ENCODE measurements around the gene DBF4.

DNA sequence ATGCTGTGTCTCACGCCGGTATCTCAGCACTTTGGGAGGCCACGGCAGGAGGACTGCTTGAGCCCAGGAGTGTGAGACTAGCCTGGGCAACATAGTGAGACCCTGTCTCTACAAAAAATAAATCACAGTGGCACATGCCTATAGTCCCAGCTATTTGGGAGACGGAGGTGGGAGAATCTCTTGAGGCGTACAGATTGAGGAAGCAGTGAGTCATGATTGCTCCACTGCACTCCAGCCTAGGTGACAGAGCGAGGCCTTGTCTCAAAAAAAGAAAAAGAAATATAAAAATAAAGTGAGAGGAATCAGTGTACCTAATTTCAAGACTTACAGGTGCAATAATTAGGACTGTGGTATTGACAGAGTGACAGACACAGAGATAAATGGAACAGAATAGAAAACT, 24.0 kb upstream of the DBF4 start:
- TF ChIP-seq POLR2A (IDR thresholded peaks at IDR 0.05; ENCODE audit: low read depth, low read length) = no peak
- TF ChIP-seq, protein P1, sequence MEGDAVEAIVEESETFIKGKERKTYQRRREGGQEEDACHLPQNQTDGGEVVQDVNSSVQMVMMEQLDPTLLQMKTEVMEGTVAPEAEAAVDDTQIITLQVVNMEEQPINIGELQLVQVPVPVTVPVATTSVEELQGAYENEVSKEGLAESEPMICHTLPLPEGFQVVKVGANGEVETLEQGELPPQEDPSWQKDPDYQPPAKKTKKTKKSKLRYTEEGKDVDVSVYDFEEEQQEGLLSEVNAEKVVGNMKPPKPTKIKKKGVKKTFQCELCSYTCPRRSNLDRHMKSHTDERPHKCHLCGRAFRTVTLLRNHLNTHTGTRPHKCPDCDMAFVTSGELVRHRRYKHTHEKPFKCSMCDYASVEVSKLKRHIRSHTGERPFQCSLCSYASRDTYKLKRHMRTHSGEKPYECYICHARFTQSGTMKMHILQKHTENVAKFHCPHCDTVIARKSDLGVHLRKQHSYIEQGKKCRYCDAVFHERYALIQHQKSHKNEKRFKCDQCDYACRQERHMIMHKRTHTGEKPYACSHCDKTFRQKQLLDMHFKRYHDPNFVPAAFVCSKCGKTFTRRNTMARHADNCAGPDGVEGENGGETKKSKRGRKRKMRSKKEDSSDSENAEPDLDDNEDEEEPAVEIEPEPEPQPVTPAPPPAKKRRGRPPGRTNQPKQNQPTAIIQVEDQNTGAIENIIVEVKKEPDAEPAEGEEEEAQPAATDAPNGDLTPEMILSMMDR (conservative IDR thresholded peaks at IDR 0.05; ENCODE audit: low read depth, low read length) = no peak
- TF ChIP-seq RCOR1 (IDR thresholded peaks at IDR 0.05; ENCODE audit: insufficient replicate concordance, low read length) = no peak
- TF ChIP-seq RAD21 (IDR thresholded peaks at IDR 0.05; ENCODE audit: low read length) = no peak
- TF ChIP-seq MAZ (IDR thresholded peaks at IDR 0.05; ENCODE audit: borderline replicate concordance, low read depth, low read length) = no peak
- TF ChIP-seq, protein P2, sequence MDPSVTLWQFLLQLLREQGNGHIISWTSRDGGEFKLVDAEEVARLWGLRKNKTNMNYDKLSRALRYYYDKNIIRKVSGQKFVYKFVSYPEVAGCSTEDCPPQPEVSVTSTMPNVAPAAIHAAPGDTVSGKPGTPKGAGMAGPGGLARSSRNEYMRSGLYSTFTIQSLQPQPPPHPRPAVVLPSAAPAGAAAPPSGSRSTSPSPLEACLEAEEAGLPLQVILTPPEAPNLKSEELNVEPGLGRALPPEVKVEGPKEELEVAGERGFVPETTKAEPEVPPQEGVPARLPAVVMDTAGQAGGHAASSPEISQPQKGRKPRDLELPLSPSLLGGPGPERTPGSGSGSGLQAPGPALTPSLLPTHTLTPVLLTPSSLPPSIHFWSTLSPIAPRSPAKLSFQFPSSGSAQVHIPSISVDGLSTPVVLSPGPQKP (IDR thresholded peaks at IDR 0.05; ENCODE audit: borderline replicate concordance, low read depth, low read length) = no peak
- TF ChIP-seq RFX5 (IDR thresholded peaks at IDR 0.05; ENCODE audit: low read depth, low read length) = no peak
- TF ChIP-seq, protein P3, sequence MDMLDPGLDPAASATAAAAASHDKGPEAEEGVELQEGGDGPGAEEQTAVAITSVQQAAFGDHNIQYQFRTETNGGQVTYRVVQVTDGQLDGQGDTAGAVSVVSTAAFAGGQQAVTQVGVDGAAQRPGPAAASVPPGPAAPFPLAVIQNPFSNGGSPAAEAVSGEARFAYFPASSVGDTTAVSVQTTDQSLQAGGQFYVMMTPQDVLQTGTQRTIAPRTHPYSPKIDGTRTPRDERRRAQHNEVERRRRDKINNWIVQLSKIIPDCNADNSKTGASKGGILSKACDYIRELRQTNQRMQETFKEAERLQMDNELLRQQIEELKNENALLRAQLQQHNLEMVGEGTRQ (IDR thresholded peaks at IDR 0.05; ENCODE audit: low read depth, low read length) = no peak
- no peak for TF ChIP-seq CHD1 (IDR thresholded peaks at IDR 0.05; ENCODE audit: low read depth, low read length)
- TF ChIP-seq MAFK (IDR thresholded peaks at IDR 0.05; ENCODE audit: low read depth, low read length) = no peak
- no peak for TF ChIP-seq FOS (IDR thresholded peaks at IDR 0.05; ENCODE audit: low read depth, low read length)
- TF ChIP-seq BHLHE40 (IDR thresholded peaks at IDR 0.05; ENCODE audit: low read depth, low read length) = no peak

Measured in IMR-90 (cell line).